Measurements from ENCODE around the gene MUCL3. TPM values are rescaled to one million over a fixed set of nuclear protein-coding genes. Genes with fewer than 3 reads are reported as not detected.

Gene MUCL3
- total RNA-seq, 1 experiment from 2014 or later, result 0.15 TPM

DNA sequence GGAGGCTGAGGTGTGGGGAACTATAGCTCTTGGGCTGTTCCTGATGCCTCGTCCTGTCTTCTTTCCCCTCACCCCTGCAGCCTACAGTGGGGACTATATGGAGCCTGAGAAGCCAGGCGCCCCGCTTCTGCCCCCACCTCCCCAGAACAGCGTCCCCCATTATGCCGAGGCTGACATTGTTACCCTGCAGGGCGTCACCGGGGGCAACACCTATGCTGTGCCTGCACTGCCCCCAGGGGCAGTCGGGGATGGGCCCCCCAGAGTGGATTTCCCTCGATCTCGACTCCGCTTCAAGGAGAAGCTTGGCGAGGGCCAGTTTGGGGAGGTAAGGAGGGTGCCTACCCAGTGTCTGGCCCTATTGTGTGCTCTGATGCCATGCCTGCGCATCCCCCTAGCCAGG, 44.2 kb upstream of the MUCL3 start:
- no peaks in the 10 kb centered on the region for H3K27me3 ChIP-seq (ENCODE audit: insufficient read depth, low read length)
- RAD21 ChIA-PET (ENCODE audit: low non-redundant PET in 1 of 2, low total read pairs in 2 of 2, uncharacterized antibody in 2 of 2, unreplicated experiment in 2 of 2), result no interaction called here
- peaks cover 2% of the 10 kb centered on the region; the same call in 1 of the 2 replicates for H3K79me2 ChIP-seq (ENCODE audit: insufficient read depth, low read length)
- no peaks in the 10 kb centered on the region for H3K9me3 ChIP-seq (ENCODE audit: control insufficient read depth in 1 of 2, insufficient read depth in 1 of 2, low read depth in 1 of 2, low read length in 2 of 2)
- no peaks in the 10 kb centered on the region for H3K4me1 ChIP-seq (ENCODE audit: control insufficient read depth in 1 of 2, insufficient read depth in 2 of 2, low read length in 2 of 2)
- no peaks in the 10 kb centered on the region for H3K9me2 ChIP-seq (ENCODE audit: insufficient read depth)
- H3K4me3 ChIP-seq (replicated peaks in 1 of 2; ENCODE audit: low read depth in 1 of 2, low read length in 2 of 2), result no peak overlapping the region
- no peak overlapping the region for H3K9ac ChIP-seq (ENCODE audit: low read length)
- intact Hi-C loops (cut with micrococcal nuclease), result no loop called here
- POLR2A ChIA-PET, result interaction anchor here (1.4 kb wide), 1 partner anchor 11 kb away, joined by 4 read pairs; no protein-coding TSS in a partner anchor
- TF ChIP-seq ZNF274 (IDR thresholded peaks at IDR 0.05; ENCODE audit: low read depth, low read length), result no peak
- TF ChIP-seq, protein P1, sequence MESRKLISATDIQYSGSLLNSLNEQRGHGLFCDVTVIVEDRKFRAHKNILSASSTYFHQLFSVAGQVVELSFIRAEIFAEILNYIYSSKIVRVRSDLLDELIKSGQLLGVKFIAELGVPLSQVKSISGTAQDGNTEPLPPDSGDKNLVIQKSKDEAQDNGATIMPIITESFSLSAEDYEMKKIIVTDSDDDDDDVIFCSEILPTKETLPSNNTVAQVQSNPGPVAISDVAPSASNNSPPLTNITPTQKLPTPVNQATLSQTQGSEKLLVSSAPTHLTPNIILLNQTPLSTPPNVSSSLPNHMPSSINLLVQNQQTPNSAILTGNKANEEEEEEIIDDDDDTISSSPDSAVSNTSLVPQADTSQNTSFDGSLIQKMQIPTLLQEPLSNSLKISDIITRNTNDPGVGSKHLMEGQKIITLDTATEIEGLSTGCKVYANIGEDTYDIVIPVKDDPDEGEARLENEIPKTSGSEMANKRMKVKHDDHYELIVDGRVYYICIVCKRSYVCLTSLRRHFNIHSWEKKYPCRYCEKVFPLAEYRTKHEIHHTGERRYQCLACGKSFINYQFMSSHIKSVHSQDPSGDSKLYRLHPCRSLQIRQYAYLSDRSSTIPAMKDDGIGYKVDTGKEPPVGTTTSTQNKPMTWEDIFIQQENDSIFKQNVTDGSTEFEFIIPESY (IDR thresholded peaks at IDR 0.05; ENCODE audit: extremely low read depth, insufficient replicate concordance, low read length), result no peak
- no peak for TF ChIP-seq CBX3 (IDR thresholded peaks at IDR 0.05; ENCODE audit: low read depth)
- no peak for TF ChIP-seq EGR1 (IDR thresholded peaks at IDR 0.05; ENCODE audit: low read depth)
- no peak for TF ChIP-seq TCF7L2 (IDR thresholded peaks at IDR 0.05; ENCODE audit: borderline replicate concordance, extremely low read depth, insufficient read depth, insufficient read length)
- TF ChIP-seq, protein P2, sequence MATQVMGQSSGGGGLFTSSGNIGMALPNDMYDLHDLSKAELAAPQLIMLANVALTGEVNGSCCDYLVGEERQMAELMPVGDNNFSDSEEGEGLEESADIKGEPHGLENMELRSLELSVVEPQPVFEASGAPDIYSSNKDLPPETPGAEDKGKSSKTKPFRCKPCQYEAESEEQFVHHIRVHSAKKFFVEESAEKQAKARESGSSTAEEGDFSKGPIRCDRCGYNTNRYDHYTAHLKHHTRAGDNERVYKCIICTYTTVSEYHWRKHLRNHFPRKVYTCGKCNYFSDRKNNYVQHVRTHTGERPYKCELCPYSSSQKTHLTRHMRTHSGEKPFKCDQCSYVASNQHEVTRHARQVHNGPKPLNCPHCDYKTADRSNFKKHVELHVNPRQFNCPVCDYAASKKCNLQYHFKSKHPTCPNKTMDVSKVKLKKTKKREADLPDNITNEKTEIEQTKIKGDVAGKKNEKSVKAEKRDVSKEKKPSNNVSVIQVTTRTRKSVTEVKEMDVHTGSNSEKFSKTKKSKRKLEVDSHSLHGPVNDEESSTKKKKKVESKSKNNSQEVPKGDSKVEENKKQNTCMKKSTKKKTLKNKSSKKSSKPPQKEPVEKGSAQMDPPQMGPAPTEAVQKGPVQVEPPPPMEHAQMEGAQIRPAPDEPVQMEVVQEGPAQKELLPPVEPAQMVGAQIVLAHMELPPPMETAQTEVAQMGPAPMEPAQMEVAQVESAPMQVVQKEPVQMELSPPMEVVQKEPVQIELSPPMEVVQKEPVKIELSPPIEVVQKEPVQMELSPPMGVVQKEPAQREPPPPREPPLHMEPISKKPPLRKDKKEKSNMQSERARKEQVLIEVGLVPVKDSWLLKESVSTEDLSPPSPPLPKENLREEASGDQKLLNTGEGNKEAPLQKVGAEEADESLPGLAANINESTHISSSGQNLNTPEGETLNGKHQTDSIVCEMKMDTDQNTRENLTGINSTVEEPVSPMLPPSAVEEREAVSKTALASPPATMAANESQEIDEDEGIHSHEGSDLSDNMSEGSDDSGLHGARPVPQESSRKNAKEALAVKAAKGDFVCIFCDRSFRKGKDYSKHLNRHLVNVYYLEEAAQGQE (IDR thresholded peaks at IDR 0.05; ENCODE audit: low read depth), result no peak
- no peak overlapping the region for H3K27ac ChIP-seq (ENCODE audit: low read depth, low read length)
- H3K4me2 ChIP-seq (ENCODE audit: low read length), result no peak overlapping the region
- ATAC-seq (no peak), DNase-seq (ENCODE audit: low read depth, low spot score) (no peak)
- no peaks in the 10 kb centered on the region for H4K20me1 ChIP-seq (ENCODE audit: insufficient read depth)
- peaks cover 53 to 58% of the 10 kb centered on the region in 2 experiments for H3K36me3 ChIP-seq (ENCODE audit: control insufficient read depth in 1 of 2, insufficient read depth in 2 of 2, low read length in 2 of 2)
- no TSS peak for BruUV-seq (replicated peaks)
- no peak overlapping the region for H2AFZ ChIP-seq (ENCODE audit: low read depth, low read length, poor library complexity, severe bottlenecking)
- CTCF ChIA-PET, result no interaction called here
